NCI-H1694 treated with DMSO at 0.1 percent for 48 hours (cell line): ENCODE measurements around the gene ELN.
"Not testable (repeated sequence)": the region's sequence is repeated elsewhere in the genome, so short reads cannot be mapped to it uniquely, and the experiment has no call there.

ENCODE experiments used
- DNase-seq: peaks from one replicate; lab custom pipeline; 2025; lab: John Stamatoyannopoulos, UW

The ELN gene

GRCh38 chr7:74027683-74028320, at the start of gene ELN:
Gene ELN (plus strand): TSS chr7:74028173. CDS start chr7:74028188, 15 bp downstream.
- peak; percentile 26 for DNase-seq

DNA sequence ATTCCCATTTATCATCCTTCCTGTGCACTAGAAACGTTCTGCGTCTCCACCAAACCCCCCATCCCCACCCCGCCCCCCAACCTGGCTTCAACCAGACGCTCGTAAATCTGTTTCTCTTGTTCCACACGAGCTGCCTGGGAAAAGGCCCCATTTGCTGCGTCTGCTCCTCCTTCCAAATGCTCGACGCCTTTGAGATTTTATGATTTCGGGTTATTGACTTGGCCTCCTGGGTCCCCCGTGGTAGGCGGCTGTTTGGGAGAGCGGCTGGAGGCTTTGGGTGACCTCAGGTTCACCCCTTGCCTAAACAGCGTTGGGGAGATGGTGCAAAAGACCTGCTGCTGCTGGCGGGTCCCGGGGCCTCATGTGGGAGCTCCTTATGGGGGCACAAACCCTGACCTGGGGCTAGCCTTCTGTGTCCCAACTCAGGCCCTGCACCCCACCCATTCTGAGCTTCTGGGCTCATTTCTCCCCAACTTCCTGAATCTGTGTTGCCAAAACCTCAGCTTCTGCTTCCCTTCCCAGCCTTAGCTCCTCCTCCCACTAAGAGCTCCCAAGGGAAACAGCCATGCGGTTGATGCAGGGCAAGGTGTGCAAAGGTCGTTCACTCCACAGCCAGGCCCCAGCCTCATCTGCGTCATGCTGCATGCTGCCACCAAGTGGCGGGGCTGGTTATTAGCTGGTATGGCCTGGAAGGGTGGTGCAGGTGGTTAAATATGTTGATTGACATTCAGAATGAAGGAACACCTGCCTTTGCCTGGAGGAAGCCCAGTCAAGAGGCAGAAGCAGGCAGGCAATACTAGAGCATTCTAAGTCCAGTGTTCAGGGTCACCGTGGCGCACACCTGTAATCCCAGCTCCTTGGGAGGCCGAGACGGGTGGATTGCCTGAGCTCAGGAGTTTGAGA, 49.1 kb upstream of the ELN start:
- peak; percentile 38 for DNase-seq

DNA sequence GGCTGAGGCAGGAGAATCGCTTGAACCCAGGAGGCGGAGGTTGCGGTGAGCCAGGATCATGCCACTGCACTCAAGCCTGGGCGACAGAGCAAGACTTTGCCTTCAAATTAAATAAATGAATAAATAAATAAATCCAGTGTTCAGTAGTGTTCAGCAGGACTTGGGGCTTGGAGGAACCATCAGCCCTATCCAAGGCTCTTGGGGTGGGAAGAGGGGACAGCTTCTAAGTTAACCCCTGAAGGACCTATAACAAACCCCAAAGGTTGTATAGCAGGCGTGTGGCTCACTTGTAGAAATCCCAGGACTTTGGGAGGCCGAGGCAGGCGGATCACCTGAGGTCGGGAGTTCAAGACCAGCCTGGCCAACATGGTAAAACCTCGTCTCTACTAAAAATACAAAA, 48.3 kb upstream of the ELN start:
- not testable (repeated sequence) for DNase-seq

DNA sequence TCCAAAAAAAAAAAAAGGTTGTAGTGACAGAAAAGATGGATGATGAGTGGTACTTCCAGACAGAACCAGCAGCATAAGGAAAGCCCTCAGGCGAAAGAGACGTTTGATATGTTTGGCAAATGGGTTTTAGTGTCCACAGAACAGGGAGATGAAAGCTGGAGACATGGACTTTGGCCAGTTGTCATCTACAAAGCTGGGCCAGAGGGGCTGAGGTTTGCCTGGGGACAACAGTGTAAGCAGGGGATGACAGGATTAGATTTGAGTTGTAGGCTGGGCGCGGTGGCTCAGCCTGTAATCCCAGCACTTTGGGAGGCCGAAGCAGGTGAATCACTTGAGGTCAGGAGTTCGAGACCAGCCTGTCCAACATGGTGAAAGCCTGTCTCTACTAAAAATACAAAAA, 47.8 kb upstream of the ELN start:
- no peak for DNase-seq

GRCh38 chr7:73981933-73982332, 46.0 kb upstream of the ELN start:
- DNase-seq = no peak

GRCh38 chr7:73983437-73984164, 44.4 kb upstream of the ELN start:
- DNase-seq = no peak

DNA sequence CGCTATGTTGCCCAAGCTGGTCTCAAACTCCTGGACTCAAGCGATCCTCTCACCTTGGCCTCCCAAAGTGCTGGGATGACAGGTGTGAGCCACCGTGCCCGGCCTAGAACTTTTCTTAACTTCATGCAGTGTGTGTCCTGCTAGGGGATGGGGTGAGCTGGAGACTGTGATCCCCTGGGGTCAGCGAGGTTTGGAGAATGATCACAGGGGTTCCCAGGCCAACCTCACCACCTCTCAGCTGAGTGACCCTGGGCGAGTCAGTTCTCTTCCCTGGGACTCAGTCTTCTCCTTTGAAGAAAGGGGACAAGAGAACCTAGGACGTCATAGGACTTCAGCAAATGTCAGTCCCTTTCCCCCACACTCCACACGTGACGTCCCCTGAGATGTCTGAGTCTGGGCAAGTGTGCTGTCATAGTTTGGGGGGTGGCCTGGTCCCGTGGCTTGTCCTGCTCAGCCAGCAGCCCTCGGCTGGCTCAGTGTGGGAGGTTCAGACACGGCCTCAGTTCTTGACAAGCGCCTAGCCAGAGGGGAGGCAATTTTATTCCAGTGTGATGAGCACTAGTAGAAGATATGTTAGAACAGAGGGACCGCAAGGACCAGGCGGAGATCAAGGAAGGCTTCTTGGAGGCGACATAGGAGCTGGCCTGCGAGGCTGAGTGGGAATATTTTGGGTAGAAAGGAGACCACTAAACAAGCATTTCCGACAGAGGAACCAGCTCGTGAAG, 43.3 kb upstream of the ELN start:
- no peak for DNase-seq

GRCh38 chr7:73985737-73986141, 42.2 kb upstream of the ELN start:
- no peak for DNase-seq

DNA sequence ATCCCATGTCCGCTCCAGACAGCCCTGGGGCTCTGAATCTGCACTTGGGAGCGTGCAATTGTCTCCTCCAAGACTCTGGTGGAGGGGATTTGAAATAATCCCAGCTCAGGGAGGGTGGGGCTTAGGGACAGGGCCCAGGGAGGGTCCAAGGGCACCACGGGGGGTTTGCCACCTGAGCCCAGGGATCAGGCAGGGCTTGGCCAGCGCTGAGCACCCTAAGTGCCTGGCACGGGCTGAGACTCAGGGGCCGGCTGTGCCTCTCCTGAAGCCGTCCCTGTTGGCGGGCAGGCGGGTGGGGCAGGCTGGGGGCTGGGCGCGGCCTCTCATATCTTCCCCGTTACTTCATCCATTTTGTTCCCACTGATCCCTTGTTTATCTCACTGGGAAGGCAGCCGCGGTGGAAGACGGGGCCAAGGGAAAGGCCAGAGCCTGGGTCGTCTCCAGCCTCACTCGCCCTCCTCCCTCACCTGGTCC, 41.8 kb upstream of the ELN start:
- no peak for DNase-seq

DNA sequence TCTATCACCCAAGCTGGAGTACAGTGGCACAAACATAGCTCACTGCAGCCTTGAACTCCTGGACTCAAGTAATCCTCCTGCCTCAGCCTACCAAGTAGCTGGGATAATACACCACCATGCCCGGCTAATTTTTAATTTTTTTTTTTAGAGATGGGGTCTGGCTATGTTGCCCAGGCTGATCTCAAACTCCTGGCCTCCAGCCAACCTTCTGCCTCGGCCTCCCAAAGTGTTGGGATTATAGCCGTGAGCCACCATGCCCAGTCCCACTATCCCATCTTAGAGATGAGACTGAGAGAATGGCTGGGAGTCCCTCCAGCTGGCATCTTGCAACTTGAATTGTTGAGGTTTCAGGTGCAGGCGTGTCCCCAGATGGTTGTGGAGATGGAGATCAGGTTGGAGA, 40.7 kb upstream of the ELN start:
- DNase-seq = no peak

DNA sequence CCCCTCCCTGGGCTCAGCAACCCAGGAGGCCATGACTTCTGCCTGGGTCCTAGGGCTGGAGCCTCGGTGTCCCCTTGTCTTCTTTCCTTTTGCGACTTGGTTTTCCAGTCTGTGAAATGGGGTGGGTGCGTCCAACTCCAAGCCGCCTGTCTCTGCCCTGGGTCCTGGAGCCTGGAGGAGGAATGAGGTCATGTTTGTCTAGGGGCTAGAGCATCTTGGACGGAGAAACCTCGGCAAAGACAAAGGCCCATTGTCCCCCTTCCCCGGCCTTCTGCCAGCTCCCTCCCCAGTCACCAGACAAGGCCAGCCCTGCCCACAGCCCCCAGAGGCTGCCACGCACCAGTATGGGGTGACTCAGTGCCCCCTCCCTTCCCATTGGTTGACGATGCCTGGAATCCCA, 39.8 kb upstream of the ELN start:
- DNase-seq = no peak

DNA sequence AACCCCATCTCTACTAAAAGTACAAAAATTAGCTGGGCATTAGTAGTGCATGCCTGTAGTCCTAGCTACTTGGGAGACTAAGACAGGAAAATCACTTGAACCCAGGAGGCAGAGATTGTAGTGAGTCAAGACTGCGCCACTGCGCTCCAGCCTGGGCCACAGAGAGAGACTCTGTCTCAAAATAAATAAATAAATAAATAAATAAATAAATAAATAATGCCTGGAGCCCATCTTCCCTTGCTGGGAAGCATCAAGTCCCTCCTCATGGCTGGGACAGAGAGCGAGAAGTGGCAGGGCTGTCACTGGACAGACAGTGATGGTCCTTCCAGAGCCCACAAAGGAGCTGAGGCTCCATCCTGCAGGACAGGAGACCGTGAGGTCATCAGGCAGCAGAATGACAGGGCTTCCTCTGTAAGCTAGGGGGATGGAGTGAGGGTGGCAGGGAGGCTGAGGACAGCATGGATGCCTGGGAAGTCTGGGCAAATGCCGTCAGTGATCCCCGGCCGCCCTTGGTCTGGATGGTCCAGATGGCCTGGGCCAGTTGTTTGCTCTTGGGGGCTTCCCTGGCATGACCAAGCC, 36.4 kb upstream of the ELN start:
- no peak for DNase-seq

GRCh38 chr7:73992101-73992562, 35.8 kb upstream of the ELN start:
- DNase-seq = no peak

DNA sequence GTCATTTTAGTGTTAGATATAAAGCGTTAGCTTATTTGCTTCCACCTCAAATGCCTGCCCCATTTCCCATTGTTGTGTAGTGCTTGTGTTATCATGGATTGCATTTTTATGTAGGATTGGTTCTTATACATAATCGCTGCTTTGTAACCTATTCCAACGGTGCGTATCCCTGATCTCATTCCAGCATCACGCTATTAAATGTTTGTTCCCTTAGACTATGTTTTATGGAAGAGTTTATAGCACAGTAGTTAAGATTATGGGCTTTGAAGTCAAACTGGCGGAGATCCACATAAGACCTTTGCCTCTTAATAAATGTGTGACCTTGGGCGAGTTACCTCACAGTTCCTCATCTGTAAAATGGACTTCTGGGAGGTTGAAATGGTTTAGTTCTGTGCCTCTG, 34.0 kb upstream of the ELN start:
- DNase-seq = no peak

- DNase-seq = no peak
Measured at GRCh38 chr7:73994761-73995160, 33.2 kb upstream of the ELN start.

DNA sequence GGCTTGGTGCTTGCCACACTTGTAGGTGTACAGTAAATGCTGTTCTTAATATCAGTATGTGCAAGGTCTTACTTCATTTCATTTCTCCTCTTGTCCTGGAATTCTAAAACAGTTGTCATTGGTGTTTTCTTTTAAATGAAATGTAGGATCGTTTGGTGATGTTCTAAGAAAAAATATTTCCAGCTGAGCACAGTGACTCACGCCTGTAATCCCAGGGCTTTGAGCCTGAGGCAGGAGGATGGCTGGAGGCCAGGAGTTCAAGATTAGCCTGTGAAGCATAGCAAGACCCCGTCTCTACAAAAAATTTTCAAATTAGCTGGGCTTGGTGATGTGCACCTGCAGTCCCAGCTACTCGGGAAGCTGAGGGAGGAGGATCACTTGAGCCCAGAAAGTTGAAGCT, 32.6 kb upstream of the ELN start:
- DNase-seq = no peak

GRCh38 chr7:73995821-73996511, 32.0 kb upstream of the ELN start:
- no peak for DNase-seq

- no peak for DNase-seq
Measured at GRCh38 chr7:73997056-73997455, 30.9 kb upstream of the ELN start.

DNA sequence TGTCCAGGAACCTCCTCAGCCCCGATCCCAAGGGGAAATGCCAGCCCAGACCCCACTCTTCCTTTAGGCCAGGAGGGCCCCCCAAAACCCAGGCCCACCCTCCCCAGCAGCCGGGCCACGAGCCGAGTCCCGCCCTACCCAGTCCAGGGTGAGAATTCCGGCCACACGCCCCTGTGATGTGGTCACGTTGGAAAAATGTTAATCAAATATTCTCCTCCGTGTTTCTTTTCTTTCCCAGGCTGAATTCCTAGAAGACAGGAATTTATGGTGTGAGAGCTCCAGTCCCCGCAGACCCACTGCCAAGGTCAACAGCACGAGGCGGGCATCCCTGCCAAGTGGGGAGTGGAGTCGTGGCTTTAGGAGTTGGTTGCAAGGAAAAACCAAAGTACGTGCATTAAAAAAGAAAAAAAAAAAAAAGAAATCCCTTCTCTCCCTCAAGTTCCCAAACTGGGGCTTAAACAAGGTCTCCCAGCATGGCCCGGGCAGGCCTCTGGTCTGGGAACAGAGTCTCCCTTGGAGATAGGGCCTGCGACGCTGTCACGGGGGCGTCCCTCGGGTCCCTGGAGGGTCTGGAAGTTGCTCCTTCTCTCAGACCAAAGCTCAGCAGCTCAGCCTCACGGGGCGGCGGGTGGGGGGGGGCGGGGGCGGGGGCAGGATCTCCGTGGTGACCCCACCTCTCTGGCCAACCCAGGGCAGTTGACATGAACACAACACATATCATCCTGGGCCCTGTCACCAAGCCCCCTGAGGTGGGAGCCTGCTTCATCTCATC, 28.1 kb upstream of the ELN start:
- DNase-seq = no peak

- no peak for DNase-seq
Measured at GRCh38 chr7:74000489-74001149, 27.4 kb upstream of the ELN start.
